Measurements from ENCODE around the gene SOX30.

SOX30 gene

DNA sequence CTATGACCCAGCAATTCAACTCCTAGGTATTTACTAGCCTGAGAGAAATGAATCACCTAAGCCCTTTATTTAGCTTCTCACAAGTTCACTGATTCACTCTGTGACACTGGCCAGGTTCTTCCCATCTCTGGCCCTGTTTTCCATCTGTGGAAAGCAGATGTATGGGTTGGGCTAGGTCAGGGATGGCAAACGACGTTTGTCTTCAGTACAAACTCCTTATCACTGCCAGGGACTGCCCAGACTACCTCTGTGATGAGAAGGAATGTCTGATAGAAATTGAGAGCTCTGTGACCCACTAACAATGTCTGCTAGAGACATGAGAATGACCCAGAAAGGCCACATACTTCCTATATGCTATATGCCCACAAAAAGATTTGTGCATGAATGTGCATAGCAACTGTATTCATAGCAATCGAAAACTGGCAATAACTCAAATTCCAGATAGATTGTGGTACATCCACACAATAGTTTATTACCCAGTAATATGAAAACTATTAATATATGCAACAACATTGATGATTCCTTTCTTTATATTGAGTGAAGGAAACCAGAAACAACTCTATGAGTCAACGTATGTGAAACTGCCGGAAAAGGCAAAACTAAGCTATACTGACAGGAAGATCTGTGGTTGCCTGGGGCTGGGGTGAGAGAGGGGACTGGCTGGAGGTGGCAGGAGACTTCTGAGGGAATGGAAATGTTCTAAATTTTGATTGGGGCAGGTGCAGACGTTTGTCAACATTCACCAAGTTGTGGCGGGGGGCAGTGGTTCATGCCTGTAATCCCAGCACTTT is 44.7 kb downstream of the SOX30 start:
- no peak for DNase-seq (ENCODE audit: low spot score)

DNA sequence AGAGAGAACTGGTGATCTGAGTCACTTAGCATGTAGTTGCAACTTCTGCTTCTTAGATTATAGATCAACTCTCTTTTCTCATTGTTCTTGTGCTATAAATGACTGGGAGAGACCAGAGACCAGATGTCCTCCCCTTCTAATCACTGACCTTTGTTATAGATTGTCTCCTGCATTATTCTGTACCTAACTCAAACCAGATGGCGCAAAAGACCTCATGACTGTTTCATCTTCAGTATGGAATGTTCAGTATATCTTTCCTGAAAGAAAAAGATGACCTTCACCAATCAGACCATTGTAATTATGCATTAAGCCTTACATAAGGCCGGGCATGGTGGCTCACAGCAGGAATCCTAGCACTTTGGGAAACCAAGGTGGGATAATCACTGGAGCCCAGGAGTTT is 46.2 kb downstream of the SOX30 start:
- no peak for DNase-seq (ENCODE audit: low spot score)

DNA sequence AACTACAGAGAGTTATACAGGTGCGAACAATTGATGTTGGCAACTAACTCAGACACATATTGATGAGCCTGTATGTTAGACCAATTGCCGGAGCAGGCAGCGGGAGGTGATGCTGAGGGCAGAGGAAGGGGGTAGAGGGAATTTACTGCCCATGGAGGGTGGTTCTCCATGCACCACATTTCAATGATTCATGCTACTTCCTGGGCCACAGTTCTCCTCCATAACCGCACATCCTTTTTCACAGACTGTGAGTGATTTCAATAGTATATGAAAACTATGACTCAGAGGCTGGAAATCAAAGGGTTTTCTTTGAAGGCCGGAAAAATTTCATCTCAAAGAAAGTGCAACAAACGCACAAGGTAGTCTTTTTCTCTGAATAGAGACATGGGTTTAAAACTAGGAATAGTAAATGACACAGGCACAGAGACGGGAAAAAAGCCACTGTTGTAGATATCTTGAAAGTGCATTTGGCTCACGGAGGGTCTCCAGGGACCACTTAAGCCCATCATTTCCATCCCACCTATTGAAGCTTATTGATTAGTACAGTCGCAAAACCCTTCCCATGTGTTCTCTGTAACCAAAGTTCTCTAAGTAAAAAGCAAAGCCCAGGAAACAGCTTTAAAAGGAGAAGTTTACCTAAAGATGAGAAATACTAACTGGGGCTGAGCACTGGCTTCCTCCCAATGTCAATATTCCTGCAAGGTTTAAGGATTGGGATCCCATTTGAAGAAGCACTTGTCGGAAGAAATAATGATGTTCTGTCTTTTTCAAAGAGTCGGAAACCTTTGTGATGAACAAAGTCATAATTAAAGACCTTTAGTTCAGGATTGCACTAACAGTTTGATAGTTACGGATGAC is 48.7 kb downstream of the SOX30 start:
- DNase-seq (ENCODE audit: low spot score): peak; percentile 73

DNA sequence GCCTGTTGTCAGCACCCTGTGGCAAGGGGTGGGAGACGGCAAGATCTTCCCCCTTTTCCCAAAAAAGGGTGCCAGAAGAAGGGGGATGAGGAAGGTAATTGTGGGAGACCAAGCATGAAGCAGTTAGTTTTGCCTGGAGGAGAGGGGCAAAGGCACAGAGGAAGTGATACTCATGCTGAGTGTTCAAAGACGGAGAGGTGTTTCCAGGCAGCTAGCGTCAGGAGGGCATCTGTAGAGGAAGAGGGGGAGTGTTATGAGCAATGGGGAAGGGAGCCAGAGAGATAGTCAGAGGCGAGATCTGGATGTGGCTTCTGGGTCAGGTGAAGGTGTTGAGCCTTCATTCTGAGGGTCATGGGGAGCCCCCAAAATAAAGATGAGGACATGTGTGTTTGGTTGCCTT is 49.7 kb downstream of the SOX30 start:
- no peak for DNase-seq (ENCODE audit: low spot score)

DNA sequence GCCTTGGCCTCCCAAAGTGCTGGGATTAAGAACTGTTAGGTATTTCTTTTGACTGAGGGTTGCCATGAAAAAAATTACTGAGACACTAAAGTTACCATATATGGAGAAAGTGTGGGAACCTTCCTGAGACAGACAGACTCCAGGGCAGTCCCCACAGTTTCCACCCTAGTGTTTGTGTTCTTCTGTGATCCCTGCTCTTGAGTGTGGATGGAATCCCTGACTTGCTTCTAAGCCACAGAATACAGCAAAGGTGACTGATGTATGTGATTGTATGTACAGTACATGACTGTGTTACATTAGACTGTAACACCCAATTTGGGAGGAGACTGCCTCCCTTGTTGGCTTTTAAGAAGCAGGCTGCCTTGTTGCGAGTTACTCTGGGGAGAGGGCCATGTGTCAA is 52.0 kb downstream of the SOX30 start:
- DNase-seq (ENCODE audit: low spot score): no peak

DNA sequence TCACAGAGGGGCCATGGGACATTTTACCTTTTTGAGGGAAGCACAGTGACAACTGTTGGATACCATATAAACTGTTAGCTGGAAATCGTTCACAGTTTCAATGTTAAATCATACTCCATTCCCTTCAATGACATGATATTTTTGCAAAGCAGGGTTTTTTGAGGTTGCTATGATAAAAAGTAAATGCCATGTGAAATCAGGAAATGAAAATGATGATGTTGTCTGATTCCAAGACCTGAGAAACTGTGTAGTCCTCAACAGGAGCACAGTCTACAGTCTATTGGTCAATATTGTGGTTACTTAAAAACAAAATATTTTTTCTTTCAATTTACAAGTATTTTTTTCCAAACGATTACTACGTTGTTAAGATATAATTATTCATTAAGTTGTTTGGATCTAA is 52.7 kb downstream of the SOX30 start:
- no peak for DNase-seq (ENCODE audit: low spot score)

DNA sequence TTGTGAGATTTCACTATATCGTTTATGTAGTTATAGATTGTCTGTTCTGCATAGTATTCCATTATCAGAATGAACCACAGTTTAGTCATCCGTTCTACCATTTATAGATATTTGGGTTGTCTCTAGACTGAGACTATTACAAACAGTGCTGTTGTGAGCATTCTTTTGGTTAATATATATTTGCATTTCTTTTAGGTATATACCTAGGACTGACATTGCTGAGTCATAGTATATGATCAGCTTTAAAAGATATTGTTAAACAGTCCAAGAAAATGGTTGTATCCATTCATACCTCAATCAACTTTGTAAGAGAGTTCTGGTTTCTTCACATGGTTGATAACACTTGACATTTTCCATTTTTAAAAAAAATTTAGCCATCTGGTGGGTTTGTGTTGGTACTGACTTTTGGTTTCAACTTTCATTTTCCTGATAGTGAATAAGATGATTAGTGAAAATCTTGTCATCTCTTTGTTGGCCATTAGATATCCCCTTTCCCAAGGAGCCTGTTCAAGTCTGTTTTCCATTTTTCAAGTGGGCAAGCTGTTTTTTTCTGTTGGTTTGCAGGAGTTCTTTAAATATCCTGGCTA is 53.8 kb downstream of the SOX30 start:
- no peak for DNase-seq (ENCODE audit: low spot score)

DNA sequence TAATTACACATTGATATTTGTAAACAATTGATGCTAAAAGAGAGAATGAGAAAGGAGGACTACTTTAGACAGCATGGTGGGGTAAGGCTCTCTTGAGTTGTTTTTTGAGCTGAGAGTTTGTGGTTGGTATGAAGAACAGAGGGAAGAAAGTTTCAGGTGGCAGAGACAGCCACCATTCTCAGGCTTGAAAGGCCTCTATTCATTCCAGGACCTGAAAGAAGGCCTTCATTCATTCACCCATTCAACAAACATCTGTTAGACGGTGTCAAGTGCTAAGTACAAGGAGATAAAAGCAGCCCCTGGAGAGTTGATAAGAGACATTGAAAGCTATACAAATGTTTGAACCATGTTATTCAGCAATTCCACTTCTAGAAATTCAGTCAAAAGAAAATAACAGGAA is 55.0 kb downstream of the SOX30 start:
- DNase-seq (ENCODE audit: low spot score): no peak

DNA sequence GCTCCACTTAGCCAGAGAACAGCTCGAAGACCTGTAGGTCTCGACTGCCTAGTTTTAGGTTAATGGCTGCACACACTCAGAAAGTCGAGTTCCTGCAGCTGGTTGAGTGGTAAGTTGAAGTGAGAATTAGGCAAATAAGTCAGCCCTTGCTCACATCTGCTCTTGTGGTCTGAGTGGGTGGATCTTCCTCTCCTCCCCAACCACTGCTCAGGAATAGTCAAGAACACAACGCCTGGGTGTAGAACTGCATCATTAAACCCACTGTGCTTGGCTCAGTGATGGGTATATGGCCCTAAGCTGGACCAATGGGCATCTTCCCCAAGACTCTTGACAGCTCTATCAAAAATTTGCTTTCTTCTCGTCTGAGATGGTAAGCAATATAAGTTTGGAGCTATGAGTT is 55.8 kb downstream of the SOX30 start:
- no peak for DNase-seq (ENCODE audit: low spot score)

DNA sequence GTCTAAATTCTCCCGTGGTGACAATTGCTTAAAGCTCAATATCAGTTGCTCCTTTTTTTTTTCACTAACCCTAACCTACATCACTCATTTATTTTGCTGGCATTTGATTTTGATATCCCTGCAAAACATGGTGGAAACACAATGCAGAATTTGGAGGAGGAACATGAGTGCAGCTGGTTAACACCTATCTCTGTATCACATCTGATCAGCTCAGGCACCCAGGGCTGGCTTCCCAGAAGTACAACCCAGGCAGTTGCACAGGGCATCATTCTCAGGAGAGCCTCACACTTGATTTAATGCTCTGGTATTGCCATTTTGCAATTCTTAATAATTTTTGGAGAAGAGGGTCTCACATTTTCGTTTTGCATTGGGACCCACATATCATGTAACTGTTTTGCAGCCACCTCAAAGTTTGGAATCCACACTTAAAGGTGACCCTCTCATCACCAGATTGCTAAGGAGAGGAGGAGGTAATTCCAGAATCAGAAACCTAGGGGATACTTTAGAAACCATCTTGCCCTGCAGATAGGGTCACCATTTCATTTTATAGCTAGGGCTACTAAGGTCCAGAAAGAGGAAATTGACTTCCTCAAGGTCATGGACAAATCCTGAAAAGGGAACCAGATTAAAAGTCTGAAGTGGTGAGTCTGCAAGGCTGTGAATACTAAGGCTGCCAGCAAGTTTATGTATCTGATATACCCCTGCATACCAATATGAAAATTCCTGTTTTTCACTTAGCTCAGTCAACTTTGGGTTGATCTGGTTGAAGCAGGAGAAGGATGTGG is 57.4 kb downstream of the SOX30 start:
- DNase-seq (ENCODE audit: low spot score): no peak

DNA sequence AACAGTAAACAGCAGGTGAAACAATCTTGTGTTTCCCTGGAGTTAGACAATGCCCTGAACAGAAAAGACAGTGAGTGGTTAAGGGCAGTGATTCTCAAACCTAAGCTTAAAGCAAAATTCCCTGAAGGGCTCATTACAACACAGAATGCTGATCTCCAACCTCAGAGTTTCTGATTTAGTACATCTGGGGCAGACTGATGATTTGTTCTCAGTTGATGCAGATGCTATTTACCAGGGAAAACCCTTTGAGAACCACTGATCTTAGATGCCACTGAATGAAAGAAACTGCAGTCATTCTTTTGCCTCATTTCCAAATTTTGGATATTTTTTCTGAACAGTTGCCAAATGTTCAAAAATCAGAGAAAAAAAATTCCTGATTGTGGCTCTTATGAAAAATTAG is 58.0 kb downstream of the SOX30 start:
- no peak for DNase-seq (ENCODE audit: low spot score)

DNA sequence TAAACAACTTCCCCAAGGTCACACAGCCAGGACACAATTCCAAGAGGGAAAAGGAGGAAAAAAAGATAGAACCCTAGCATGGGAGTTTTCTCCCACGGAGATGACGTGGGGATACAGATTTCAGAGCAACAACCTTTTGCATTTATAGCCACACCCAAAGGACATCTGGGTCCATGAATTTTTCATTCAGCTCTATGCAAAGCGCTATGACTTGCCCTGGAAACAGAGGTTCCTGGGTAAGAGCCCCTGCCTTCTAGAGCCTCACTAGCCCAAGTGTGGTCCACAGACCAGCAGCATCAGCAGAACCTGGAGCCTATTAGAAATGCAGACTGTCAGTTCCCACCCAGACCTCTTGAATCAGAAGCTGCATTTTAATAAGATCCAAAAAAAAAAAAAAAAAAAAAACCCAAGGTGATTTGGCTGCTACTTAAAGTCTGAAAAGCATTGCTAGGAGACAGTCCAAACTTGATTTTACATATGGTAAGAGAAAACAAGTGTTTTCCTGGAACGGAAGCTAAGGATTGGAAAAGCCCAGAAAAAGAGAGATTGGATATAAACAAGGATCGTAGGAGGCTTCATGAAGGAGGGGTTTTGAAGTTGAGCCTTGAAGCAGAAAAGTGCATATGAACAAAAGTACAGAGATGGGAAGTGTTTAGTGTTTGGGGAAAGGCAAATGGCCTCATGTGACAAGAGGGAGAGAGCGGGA is 59.0 kb downstream of the SOX30 start:
- no peak for DNase-seq (ENCODE audit: low spot score)

DNA sequence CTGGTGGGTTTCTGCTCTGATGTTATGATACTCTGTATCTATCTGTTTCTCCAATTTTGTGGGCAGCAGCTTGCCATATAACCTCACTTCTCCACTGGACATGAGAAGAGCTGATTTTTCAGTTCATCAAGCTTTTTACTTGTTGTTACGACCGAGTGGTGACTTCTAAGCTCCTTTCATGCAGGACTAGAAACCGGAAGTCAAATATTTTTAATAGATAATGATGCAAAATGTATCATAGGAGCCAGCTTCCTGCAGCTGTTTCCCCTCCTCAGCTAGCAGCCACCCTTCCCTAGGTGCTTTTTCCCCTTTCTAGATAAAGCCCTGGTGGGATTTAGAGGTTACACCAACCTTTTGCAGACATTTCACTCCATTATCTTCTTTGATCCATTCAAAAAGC is 59.6 kb downstream of the SOX30 start:
- no peak for DNase-seq (ENCODE audit: low spot score)

DNA sequence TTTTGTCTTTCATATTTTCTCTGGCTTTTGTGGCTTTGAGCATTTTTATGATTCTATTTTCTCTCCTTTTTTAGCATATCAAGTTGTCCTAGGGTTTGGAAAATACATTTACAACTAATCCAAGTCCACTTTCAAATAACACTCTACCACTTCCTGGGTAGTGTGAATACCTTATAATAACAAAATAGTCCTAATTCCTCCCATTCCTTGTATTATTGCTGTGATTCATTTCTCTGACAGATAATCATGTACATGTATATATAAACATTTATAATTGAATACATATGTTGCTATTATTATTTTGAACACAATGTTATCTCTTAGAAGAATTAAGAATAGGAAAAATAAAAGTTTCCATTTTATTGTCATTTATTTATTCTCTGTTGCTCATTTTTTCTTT is 61.8 kb downstream of the SOX30 start:
- DNase-seq (ENCODE audit: low spot score): no peak

DNA sequence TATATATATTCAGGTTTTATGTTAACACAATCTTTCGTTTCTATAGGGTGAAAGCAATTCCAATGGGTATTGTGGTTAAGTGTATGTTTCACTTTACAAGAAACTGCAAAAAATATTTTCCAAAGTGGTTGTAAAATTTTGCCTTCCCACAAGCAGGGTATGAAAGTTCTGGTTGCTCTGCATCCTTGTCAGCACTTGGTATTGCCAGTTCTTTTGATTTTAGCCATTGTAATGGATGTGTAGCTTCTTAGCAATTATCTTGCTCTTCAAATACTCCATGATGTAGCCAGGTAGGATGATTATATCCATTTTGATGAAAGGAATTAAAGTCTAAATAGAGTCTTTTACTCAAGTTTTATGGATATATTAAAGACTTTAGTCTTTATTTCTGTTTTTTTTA is 67.6 kb downstream of the SOX30 start:
- no peak for DNase-seq (ENCODE audit: low spot score)

DNA sequence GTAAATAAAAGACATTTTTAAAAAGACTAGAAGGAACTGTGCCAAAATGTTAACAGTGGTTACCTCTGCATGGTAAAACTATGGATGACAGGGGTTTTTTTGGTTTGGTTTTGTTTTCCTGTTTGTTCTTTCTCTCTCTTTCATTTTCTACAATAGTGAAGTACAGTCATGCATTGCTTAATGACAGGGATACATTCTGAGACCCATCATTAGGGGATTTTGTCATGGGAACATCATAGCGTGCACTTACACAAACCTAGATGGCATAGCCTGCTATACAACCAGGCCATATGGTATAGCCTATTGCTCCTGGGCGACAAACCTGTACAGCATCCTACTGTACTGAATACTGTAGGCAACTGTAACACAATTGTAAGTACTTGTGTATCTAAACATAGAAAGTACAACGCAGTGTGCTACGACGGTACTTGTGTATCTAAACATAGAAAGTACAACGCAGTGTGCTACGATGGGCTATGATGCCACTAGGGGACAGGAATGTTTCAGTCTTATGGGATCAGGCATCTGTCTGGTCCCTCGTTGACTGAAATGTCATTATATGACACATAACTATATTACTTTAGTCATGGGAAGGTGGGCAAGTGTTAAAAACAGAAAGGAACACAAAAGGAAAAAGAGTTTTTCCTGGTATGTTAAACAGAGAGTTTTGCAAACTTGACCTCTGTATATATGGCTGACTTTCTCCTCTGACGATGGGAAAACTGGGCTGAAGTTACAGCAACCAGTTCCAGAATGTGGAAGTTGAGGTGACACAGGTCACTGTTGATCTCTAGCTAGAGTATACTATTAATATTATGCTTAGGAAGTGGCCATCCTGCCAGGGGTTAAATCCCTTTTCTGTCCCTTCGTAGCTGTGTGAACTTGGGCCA is 69.3 kb downstream of the SOX30 start:
- DNase-seq (ENCODE audit: low spot score): no peak

DNA sequence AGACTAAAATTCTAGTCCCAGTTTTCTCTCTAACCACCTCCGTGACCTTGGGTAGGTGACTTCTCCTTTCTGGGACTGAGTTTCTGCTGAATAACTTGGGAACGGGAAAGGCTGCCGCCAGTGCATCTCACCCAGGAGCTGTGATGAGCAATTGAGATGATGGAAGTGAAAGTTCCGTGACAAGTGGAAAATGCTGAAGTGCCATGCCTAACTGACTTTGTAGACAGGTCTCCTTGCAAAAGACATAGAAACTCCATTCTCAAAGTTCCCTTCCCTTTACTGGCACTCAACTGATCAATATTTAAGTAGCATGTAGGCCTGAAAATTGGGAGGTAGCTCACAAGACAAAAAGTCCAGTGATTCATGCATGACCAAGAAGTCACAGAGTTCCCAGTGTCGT is 70.3 kb downstream of the SOX30 start:
- no peak for DNase-seq (ENCODE audit: low spot score)

DNA sequence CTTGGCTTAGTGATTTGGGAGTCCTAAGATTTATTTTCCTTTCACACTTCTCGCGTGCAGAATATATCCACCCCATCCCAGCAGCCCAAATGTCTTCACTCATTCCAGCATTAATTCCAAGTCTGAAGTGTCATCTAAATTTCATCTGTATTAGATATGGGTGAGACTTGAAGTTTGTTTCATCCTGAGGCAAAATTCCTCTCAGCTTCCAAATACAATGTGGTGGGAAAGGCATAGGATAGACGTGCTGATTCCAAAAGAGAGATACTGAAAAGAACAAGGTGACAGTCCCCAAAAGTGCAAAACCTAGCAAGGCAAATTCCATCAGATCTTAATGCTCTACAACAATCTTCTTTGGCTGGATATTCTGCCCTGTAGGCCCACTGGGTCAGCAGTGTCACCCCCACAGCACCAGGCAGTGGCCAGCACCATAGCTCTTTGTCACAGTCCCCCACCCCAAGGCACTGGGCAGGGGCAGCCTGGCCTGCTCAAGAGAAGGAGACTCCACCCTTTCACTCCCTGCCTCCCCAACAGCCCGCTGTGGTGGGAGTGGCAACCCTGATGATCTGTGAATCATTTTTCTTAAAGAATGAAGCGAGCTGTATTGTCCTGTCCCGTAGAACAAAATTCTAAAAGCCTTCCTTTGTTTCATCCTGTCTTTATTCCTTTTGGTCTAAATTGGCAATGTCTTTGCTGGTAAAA is 74.0 kb downstream of the SOX30 start:
- DNase-seq (ENCODE audit: low spot score): no peak

DNA sequence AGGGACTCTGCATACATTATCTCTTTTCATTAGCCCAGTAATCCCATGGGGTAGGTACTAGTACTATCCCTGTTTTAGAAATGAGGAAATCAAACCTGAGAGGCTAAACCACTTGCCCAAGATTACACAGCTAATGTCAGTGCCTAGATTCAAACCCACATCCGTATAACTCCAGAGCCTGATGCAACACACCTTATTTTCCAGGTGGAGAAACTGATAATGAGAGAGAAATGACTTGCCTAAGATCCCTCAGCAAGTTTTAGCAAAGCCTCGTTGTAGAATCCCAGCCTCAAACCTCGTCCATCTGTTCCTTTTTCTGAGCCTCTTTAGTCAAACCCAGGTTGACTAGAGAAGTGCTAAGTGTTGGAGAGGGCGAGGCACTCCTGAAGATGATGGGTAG is 75.6 kb downstream of the SOX30 start:
- DNase-seq (ENCODE audit: low spot score): no peak

All from RKO (cell line).